Mesothelial cell of epicardium (in vitro differentiated cells): ENCODE measurements around the gene RASL12. TPM values are rescaled to one million over a fixed set of nuclear protein-coding genes. Genes with fewer than 3 reads are reported as not detected.

Source experiments
- DNase-seq, 2 experiments: peaks; one replicate each; pipeline ENCODE4 v3.0.0; 2021; ENCODE audit warnings: low spot score in 2 of 2; ENCODE audit not compliant: unreplicated experiment in 2 of 2
- H3K27ac Mint-ChIP-seq: 2 replicates; pipeline ENCODE4 v1.8.0; 2021; ENCODE audit warnings: mixed read lengths
- H3K27me3 Mint-ChIP-seq: 2 replicates; pipeline ENCODE4 v1.8.0; 2021; ENCODE audit warnings: low read depth, mixed read lengths
- H3K36me3 Mint-ChIP-seq: 2 replicates; pipeline ENCODE4 v1.8.0; 2021; ENCODE audit warnings: mixed read lengths
- H3K4me1 Mint-ChIP-seq: 2 replicates; pipeline ENCODE4 v1.8.0; 2021; ENCODE audit warnings: mixed read lengths
- H3K4me3 Mint-ChIP-seq: 2 replicates; pipeline ENCODE4 v1.8.0; 2021; ENCODE audit warnings: mild to moderate bottlenecking, moderate library complexity, mixed read lengths
- H3K9me3 Mint-ChIP-seq: 2 replicates; pipeline ENCODE4 v1.8.0; 2021; ENCODE audit warnings: mixed read lengths
- CTCF ChIP-seq: fragments of 200-600 bp; sonication (generic); IDR thresholded peaks from one replicate; pipeline ENCODE4 v1.5.0; 2021; ENCODE audit warnings: antibody characterized with exemption; ENCODE audit not compliant: unreplicated experiment
- total RNA-seq: library from RNA; stranded (reverse); gene quantifications from 3 replicates; pipeline ENCODE4 v1.2.1, GENCODE V29; 2021

The RASL12 gene
- total RNA-seq, 1 donor from 2014 or later = 11.7 TPM

- no peaks in the 10 kb centered on the region for H3K36me3 Mint-ChIP-seq
- H3K9me3 Mint-ChIP-seq = no peaks in the 10 kb centered on the region
- no peak overlapping the region for H3K4me3 Mint-ChIP-seq
- no peak for TF ChIP-seq CTCF
- DNase-seq = no peak
- H3K4me1 Mint-ChIP-seq = peaks cover 1% of the 10 kb centered on the region
- no peak overlapping the region for H3K27ac Mint-ChIP-seq
- no peaks in the 10 kb centered on the region for H3K27me3 Mint-ChIP-seq
Measured at GRCh38 chr15:65038836-65039235, 29.0 kb downstream of the RASL12 start.

GRCh38 chr15:65038428-65038827 is 29.4 kb downstream of the RASL12 start:
- Mint-ChIP-seq H3K9me3 (no peaks in the 10 kb centered on the region), H3K4me1 (peaks cover 4% of the 10 kb centered on the region), H3K27me3 (no peaks in the 10 kb centered on the region), H3K4me3 (no peak overlapping the region), H3K27ac (no peak overlapping the region), H3K36me3 (no peaks in the 10 kb centered on the region)
- no peak for DNase-seq
- no peak for TF ChIP-seq CTCF

GRCh38 chr15:65037309-65037708 is 30.5 kb downstream of the RASL12 start:
- Mint-ChIP-seq H3K36me3 (no peaks in the 10 kb centered on the region), H3K27me3 (no peaks in the 10 kb centered on the region), H3K4me3 (no peak overlapping the region), H3K9me3 (no peaks in the 10 kb centered on the region), H3K27ac (no peak overlapping the region), H3K4me1 (peaks cover 8% of the 10 kb centered on the region)
- no peak for DNase-seq
- no peak for TF ChIP-seq CTCF

- Mint-ChIP-seq H3K27me3 (peaks cover 8% of the 10 kb centered on the region), H3K4me1 (peaks cover 6% of the 10 kb centered on the region), H3K36me3 (no peaks in the 10 kb centered on the region), H3K4me3 (no peak overlapping the region), H3K27ac (no peak overlapping the region), H3K9me3 (no peaks in the 10 kb centered on the region)
- DNase-seq = no peak
- TF ChIP-seq CTCF = no peak
Measured at GRCh38 chr15:65034719-65035118, 33.1 kb downstream of the RASL12 start.

GRCh38 chr15:65033659-65034269 is 34.0 kb downstream of the RASL12 start:
- H3K27me3 Mint-ChIP-seq = peaks cover 8% of the 10 kb centered on the region
- no peak for DNase-seq
- no peak overlapping the region for H3K27ac Mint-ChIP-seq
- peaks cover 6% of the 10 kb centered on the region for H3K4me1 Mint-ChIP-seq
- no peak overlapping the region for H3K4me3 Mint-ChIP-seq
- no peak for TF ChIP-seq CTCF
- H3K9me3 Mint-ChIP-seq = no peaks in the 10 kb centered on the region
- H3K36me3 Mint-ChIP-seq = no peaks in the 10 kb centered on the region
